ENCODE measurements around the gene SCAMP1.
A peak's percentile ranks its signal among the peaks of the same experiment; 100 is the strongest.

Gene SCAMP1

GRCh38 chr5:78514427-78515330, 154.3 kb downstream of the SCAMP1 start:
- no peak for DNase-seq (ENCODE audit: low read depth)

- no peak for DNase-seq (ENCODE audit: low read depth)
These were observed 155.3 kb downstream of the SCAMP1 start for GRCh38 chr5:78515670-78516069.

- DNase-seq (ENCODE audit: low read depth) = peak; percentile 74
These were observed 158.2 kb downstream of the SCAMP1 start for GRCh38 chr5:78518365-78519197.

- no peak for DNase-seq (ENCODE audit: low read depth)
These were observed 159.0 kb downstream of the SCAMP1 start for GRCh38 chr5:78519198-78519941.

- no peak for DNase-seq (ENCODE audit: low read depth)
These were observed 161.0 kb downstream of the SCAMP1 start for GRCh38 chr5:78521455-78521854.

GRCh38 chr5:78522476-78523260, 162.3 kb downstream of the SCAMP1 start:
- DNase-seq (ENCODE audit: low read depth) = no peak

GRCh38 chr5:78523314-78524193, 163.1 kb downstream of the SCAMP1 start:
- DNase-seq (ENCODE audit: low read depth) = no peak

- DNase-seq (ENCODE audit: low read depth) = no peak
These were observed 165.7 kb downstream of the SCAMP1 start for GRCh38 chr5:78526049-78526525.

GRCh38 chr5:78527054-78527859, 166.8 kb downstream of the SCAMP1 start:
- peak; percentile 92 for DNase-seq (ENCODE audit: low read depth)

- no peak for DNase-seq (ENCODE audit: low read depth)
These were observed 167.5 kb downstream of the SCAMP1 start for GRCh38 chr5:78527925-78528324.
